ENCODE results near the gene PRPSAP2.
"Not testable (repeated sequence)": the region's sequence is repeated elsewhere in the genome, so short reads cannot be mapped to it uniquely, and the experiment has no call there.

PRPSAP2 gene

GRCh38 chr17:18862011-18862410 lies 4.1 kb downstream of the PRPSAP2 start:
- no peak for TF ChIP-seq CTCF (IDR thresholded peaks at IDR 0.05; ENCODE audit: control insufficient read depth, extremely low read depth, insufficient read depth)
- no peak overlapping the region for H3K4me3 ChIP-seq (ENCODE audit: low read depth, low read length)
- no peak for DNase-seq (ENCODE audit: low read depth)

GRCh38 chr17:18864996-18865395 lies 7.1 kb downstream of the PRPSAP2 start:
- DNase-seq (ENCODE audit: low read depth); H3K4me3 ChIP-seq (ENCODE audit: low read depth, low read length): not testable (repeated sequence)

GRCh38 chr17:18866866-18867813 lies 9.2 kb downstream of the PRPSAP2 start:
- no peak for DNase-seq (ENCODE audit: low read depth)
- TF ChIP-seq CTCF (IDR thresholded peaks at IDR 0.05; ENCODE audit: control insufficient read depth, extremely low read depth, insufficient read depth), result no peak
- no peak overlapping the region for H3K4me3 ChIP-seq (ENCODE audit: low read depth, low read length)

- no peak for TF ChIP-seq CTCF (IDR thresholded peaks at IDR 0.05; ENCODE audit: control insufficient read depth, extremely low read depth, insufficient read depth)
- no peak overlapping the region for H3K4me3 ChIP-seq (ENCODE audit: low read depth, low read length)
- no peak for DNase-seq (ENCODE audit: low read depth)
These were observed 19.2 kb downstream of the PRPSAP2 start for GRCh38 chr17:18877104-18877645.

- no peak for DNase-seq (ENCODE audit: low read depth)
- no peak overlapping the region for H3K4me3 ChIP-seq (ENCODE audit: low read depth, low read length)
- no peak for TF ChIP-seq CTCF (IDR thresholded peaks at IDR 0.05; ENCODE audit: control insufficient read depth, extremely low read depth, insufficient read depth)
These were observed 30.9 kb downstream of the PRPSAP2 start for GRCh38 chr17:18888766-18889290.

GRCh38 chr17:18889658-18890057 lies 31.7 kb downstream of the PRPSAP2 start:
- H3K4me3 ChIP-seq (ENCODE audit: low read depth, low read length), result no peak overlapping the region
- no peak for DNase-seq (ENCODE audit: low read depth)
- TF ChIP-seq CTCF (IDR thresholded peaks at IDR 0.05; ENCODE audit: control insufficient read depth, extremely low read depth, insufficient read depth), result no peak

- no peak for DNase-seq (ENCODE audit: low read depth)
- TF ChIP-seq CTCF (IDR thresholded peaks at IDR 0.05; ENCODE audit: control insufficient read depth, extremely low read depth, insufficient read depth), result no peak
- H3K4me3 ChIP-seq (ENCODE audit: low read depth, low read length), result no peak overlapping the region
These were observed 33.6 kb downstream of the PRPSAP2 start for GRCh38 chr17:18891541-18891940.
